G401 (cell line): ENCODE measurements around the gene STOML1. TPM values are rescaled to one million over a fixed set of nuclear protein-coding genes. Genes with fewer than 3 reads are reported as not detected.
"Not testable (repeated sequence)": the region's sequence is repeated elsewhere in the genome, so short reads cannot be mapped to it uniquely, and the experiment has no call there.

Experiments
- DNase-seq: peaks from one replicate; pipeline ENCODE4 v3.0.0-alpha.2; 2015; ENCODE audit warnings: low spot score
- in situ Hi-C: cut with HindIII; loops from 2 replicates; pipeline ENCODE4 v1.10.0; 2016; ENCODE audit warnings: low sequenced_read_pairs, mixed read lengths
- total RNA-seq: library from RNA; depleted of rRNA; stranded (reverse); fragments of >200 nt; shearing (Covaris generic); gene quantifications from 2 replicates; pipeline ENCODE4 v1.2.3, GENCODE V29; 2014

The STOML1 gene
- total RNA-seq, 1 experiment from 2014 or later: 6.0 TPM

DNA sequence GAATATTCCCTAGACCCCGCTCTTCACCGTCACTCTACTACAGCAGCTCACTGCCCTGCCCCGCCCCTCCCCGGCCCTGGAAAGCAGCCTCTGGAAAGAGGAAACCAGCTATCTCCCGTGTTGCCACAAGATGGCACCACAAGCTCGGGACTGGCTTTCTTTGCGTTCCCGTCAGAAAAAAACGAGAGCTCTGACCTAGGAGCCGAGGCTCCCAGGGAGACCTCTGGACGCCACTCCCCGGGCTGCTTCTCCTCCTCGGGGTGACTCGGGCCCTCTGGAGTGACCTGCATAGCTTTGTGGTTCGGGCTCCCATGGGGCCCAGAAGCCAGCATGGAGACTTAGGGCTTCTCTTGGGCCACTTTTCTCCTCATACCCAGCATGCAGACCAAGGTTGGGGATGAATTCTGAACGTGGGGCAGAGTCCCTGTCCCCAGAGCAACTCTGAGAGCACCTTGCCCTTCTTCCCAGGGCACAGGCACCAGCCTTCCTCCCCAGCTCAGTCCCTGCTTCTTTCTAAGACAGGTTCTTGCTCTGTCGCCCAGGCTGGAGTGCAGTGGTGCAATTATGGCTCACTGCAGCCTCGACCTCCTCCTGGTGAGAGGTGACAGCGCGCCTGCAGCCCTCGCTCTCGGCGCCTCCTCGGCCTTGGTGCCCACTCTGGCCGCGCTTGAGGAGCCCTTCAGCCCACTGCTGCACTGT is 19.0 kb downstream of the STOML1 start:
- in situ Hi-C loops: loop anchor here (10.0 kb wide), 1 partner anchor 72 kb away; no protein-coding TSS in a partner anchor
- peak; percentile 84 for DNase-seq

DNA sequence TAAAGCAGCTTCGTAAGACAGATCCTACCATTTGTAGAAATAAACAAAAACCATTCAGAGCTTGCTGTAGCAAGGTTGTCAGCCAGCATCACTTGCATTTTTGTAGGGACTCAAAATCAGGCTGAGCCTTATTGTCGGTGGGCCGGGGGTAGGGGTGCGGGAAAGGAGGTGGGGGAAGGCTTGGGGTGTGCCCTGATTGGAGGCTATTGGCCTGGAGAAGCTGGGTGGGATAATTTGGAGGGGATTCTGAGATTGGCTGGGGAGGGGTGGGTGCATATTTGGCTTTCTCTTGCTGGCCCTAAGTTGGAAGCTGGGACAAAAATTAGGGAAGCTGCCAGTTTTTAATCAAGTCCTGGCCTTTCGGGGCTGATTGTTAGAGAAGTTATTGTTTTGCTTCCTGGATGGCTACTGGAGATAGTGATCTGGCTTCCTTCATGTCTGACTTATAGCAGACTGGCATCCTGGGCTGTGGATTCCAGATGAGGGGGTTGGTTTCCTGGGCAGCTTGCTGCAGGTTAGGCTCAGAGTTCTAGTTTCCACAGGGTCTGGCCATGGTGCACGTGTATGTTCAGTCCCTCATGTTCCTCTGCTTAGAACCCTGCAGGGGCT is 22.8 kb downstream of the STOML1 start:
- in situ Hi-C loops: no loop called here
- DNase-seq: no peak

DNA sequence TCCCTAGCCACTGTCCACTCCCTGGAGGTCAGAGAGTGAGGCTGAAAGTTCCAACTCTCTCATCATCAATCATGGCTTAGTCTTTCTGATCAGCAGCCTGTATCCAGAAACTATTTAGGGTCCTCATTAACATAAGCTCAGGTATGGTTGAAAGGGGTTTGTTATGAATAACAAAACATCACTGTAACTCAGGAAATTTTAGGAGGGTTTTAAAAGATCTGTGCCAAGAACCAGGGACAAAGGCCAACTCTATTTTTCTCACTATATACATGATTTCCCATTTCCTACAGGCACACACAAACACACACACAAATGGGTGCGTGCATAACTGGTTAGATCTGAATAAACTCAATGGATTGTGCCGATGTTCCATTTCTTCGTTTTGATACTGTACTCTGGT is 23.6 kb downstream of the STOML1 start:
- no peak for DNase-seq
- in situ Hi-C loops: no loop called here

DNA sequence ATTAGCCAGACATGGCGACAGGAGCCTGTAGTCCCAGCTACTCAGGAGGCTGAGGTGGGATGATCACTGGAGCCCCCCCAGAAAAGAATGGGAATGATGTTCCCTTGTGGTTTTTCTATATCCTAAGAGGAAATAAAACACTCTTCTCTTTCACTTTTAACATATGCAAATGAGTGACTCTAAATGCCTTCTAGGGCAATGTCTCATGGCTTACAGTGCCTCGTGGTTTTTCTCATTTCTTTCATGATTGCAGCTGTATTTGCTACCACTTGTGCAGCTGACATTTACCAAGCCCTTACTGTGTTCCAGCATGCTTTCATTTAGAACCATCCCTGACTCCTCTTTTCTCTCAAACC is 26.4 kb downstream of the STOML1 start:
- in situ Hi-C loops: no loop called here
- no peak for DNase-seq

DNA sequence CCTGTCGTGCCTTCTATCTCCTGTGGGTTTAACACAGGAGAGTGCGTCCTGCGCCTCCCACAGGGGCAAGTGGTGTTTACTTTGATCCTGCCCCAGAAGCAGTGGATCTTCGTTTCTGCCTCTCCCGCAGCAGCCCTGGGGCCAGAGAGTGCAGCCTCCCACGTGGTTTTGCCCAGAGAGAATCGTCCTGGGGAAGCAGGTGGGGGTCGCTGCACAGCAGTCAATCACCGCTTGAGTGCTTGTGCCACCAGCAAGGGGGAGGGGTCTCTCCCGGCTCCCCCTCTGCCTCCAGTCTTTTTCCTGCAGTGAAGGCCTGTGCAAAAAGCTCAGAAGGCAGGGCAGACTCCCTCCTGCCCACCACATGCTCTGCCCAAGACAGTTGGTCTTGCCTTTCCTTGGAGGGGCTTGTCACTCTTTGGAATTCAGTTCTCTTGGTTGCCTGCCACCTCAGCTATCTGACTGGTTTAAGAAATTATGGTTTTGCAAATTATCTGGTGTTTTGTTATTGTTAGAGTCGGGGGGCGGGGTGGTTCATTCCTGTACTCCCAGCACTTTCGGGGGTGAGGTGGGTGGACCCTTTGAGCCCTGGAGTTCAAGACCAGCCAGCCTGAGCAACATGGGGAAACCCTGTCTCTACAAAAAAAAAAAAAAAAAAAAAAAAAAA is 26.9 kb downstream of the STOML1 start:
- in situ Hi-C loops: no loop called here

DNA sequence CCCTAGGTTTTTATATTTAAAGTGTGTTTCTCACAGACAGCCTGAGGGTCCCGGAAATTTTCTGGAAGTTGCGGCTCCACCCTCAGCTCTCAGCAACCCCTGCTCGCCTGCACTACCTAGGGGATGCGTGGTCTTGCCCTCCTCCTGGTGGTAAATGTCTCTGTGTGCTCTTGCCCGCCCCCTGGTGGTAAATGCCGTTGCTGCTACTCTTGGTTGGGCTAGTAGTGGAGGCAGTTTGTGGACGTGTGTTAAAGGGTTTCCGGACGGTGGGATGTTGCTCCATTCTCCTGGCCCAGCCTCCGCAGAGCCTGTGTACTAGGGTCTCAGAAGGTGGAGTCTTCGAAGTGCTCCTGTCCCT is 27.4 kb downstream of the STOML1 start:
- in situ Hi-C loops: no loop called here
- peak; percentile 50 for DNase-seq

More for the DNA sequence above, 26.9 kb downstream of the STOML1 start:
- no peak for DNase-seq

DNA sequence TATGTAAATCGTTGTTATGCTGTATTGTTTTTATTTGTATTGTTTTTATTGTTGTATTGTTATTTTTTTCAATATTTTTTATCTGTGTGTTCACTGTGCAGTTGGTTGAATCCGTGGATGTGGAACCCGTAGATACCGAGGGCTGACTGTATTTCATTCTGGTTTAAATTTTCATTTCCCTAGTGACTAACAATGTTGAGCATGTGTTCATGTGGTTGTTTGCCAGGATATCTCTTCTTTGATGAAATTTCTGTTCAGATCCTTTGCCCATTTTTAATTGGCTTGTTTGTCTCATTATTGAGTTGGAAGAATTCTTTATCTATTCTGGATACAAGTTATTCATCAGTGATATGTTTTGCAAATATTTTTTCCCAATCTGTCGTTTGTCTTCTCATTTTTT is 29.7 kb downstream of the STOML1 start:
- DNase-seq: no peak
- in situ Hi-C loops: no loop called here

DNA sequence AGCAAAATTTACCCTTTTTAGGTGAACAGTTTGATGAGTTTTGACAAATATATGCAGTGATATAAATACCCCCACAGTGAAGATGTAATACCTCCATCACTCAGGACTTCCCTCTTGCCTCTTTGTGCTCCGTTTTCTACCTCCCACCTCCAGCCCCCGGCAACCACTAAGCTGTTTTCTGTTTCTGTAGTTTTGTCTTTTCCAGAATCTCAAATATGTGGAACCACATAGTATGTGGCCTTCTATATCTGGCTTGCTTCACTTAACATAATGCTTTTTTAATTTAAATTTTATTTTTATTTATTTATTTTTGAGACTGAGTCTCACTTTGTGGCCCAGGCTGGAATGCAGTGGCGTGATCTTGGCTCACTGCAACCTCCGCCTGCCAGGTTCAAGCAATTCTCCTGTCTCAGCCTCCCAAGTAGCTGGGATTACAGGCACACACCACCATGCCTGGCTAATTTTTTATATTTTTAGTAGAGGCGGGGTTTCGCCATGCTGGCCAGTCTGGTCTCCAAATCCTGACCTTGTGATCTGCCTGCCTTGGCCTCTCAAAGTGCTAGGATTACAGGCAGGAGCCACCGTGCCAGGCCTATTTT is 31.5 kb downstream of the STOML1 start:
- DNase-seq, in situ Hi-C loops: not testable (repeated sequence)

DNA sequence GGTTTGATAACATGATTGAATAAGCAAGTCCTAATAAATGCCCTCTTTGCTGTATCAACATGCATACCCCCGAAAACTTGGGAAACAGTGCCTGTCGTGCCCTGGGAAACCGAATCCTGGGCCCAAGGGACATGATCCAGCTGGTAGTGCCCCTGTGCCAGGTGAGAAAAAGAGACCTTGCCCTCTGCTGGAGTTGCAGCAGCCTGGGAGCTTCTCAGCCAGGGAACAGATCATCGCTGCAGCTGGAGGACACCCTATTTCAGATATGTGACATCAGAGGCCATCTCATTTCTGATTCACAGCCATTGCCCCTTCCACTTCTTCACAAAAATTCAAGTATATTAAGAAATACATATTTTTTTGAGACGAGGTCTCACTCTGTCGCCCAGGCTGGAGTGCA is 32.3 kb downstream of the STOML1 start:
- no peak for DNase-seq
- in situ Hi-C loops: no loop called here

DNA sequence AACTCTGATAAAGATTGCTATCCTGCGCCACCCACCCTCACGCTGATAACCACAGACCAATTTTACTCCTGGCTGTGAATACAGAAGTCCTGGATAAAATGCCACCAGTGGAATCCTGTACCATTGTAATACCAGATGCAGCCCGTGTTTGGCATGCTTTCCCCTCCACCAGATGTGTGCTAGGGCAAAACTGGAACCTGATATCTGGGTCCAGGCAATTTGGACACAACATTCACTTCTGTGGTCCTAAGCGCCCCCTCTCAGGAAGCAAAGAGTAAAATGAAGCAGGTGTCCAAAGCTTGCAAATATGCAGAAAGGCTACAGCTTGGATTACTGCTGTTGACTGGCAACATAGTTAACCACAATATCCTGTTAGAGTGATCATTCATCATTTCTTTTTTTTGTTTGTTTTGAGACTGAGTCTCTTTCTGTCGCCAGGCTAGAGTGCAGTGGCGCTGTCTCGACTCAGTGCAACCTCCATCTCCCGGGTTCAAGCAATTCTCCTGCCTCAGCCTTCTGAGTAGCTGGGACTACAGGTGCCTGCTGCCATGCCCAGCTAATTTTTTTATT is 33.0 kb downstream of the STOML1 start:
- DNase-seq: no peak
- in situ Hi-C loops: no loop called here

DNA sequence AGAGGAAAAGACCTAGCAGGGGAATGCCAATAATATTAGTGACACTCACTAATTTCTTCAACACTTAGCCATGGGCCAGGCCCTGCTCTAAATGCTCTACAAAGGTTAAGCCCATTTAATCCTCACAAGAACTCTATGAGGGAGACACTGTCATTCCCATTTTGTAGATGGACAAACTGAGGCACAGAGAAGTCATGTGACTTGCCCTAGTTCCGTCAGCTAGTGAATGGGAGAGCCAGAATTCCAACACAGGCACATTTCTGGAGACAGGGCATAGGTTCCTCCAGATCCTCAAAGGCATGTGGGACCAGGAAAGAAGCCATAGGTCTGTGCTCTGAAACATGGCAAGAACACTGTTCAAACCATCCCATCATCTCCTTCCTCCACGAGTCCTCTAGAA is 34.3 kb downstream of the STOML1 start:
- in situ Hi-C loops: no loop called here
- DNase-seq: no peak

DNA sequence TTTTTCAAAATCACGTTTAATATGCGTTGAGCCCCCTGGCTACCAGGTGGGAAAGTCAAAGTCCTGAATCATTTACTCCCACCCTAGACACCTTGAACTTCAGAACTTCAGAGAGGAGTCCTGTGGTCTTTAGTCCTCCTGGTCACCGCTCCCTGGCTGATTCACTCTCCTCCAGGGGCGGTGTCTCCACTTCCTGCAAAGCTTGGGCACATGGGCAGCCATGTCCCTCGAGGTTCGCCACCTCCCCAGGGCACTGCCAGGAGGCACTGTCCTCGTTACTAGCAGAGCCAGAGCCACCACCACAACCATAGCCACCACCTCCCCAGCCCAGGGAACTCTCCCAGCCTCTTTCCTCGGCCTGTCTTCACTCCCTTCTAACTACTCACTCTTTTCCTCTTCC is 34.8 kb downstream of the STOML1 start:
- DNase-seq: no peak

DNA sequence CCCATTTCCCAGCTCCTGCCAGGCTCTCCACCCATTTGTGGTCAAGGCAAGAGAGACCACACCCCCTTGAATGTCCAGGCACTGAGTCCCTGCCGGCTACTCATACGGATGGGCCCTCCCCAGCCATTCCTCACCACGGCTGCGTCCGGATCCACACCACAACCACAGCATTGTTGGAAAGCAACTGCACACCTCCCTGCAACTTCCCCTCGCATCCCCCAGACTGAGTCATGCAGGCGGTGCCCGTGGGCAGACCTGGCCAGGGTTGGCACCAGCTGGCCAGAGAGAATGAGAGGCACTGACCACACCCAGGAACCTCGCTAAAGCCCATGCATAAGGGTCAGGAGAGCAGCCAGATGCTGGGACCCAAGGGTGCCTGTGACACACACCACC is 35.4 kb downstream of the STOML1 start:
- in situ Hi-C loops: no loop called here
- no peak for DNase-seq

More for the DNA sequence above, 34.8 kb downstream of the STOML1 start:
- in situ Hi-C loops: no loop called here

DNA sequence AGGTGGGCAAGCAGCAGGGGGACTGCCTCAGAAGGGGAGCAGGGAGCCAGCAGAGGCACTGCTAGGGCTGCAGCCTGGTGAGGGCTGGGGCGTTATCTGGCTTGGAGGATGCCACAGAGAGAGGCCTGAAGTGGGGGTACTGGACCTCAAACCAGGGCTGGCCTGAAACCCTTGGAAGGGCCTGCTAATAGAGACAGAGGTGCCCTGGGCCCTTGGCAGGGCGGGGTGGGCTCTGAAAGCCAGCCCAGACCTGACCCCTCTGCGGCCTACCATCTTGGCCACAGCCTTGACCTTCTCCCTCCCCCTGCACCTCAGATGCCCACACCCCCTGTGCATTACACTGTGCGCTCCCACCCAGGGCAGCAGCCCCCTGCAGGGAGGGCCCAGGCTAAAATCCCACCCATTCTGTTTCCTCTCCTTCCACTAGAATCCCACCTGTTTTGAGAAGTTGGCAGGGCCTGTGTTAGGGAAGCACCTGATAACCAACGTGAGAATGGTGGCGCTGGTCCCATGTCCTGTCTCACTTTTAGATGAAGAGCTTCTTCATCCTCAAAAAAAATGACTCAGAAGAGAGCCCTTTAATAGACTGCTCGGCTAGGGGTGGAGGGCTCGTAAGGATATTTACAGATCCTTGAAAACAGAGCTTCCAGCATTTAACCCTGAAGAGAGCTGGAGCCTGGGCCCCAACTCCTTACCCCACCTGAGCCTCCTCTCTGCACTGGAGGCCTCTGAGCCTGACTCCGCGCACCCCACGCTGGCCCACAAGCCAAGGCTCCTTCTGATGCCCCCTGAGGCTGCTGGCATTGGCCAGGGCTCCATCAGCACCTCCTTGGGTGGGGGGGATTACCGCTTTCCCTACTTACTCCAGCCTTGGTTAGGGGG is 36.0 kb downstream of the STOML1 start:
- in situ Hi-C loops: no loop called here
- DNase-seq: no peak

DNA sequence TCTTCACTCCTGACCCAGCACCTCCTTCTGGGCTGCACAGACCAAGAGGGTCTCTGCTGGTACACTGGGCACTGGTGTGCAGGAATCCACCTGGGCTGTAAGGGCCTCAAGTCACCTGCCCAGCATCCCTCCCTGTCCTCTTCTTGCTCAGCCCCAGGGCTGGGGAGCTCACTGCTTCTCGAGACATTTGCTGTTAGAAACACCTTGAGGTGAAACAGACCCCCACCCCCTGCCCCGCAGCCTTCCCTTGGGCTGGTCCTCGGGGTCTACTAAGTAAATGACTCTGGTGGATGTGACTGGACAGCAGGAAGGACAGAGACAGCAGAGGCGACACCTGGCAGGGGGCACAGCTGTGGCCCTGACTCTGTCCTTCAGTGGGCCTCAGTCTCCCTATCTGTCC is 36.8 kb downstream of the STOML1 start:
- in situ Hi-C loops: no loop called here
- no peak for DNase-seq

DNA sequence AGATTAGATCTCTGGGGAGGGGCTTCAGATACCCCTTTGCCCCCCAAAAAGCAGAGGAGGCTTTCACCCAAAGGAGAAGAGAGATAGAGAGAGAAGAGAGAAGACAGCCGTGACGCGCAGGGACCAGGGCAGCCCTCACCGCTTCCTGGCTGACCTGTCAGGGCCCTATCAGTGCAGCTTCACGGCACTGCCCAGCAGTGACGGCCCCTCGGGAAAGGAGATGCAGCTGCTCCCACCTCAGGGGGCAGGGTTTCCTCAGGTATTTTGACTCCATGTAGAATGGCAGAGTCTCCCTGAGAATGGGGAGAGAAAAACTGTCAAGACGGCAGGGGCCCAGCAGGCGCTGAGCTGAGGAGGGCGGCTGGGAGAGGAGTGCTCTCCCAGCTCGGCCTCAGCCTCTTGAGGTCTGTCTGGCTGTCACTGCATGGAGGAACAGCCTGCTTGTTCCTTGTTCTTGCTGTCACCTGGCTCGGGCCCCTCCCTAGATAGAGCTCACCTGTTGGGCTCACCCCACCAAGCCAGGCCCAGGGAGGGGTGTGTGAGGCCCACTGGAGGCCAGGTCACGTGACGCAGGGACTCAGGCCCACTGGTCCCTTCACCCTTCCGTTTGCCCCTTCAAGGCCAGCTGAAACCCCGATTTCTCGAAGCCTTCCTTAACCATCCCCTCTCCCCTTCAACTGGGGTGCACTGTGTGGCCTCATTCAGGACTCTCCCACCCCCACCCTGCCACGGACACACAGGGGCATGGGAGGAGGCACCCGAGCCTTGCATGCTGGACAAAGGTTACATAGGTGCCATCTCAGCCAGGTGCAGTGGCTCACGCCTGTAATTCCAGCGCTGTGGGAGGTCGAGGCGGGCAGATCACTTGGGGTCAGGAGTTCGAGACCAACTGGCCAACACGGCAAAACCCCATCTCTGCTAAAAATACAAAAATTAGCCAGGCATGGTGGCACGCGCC is 37.6 kb downstream of the STOML1 start:
- no peak for DNase-seq
- in situ Hi-C loops: no loop called here

DNA sequence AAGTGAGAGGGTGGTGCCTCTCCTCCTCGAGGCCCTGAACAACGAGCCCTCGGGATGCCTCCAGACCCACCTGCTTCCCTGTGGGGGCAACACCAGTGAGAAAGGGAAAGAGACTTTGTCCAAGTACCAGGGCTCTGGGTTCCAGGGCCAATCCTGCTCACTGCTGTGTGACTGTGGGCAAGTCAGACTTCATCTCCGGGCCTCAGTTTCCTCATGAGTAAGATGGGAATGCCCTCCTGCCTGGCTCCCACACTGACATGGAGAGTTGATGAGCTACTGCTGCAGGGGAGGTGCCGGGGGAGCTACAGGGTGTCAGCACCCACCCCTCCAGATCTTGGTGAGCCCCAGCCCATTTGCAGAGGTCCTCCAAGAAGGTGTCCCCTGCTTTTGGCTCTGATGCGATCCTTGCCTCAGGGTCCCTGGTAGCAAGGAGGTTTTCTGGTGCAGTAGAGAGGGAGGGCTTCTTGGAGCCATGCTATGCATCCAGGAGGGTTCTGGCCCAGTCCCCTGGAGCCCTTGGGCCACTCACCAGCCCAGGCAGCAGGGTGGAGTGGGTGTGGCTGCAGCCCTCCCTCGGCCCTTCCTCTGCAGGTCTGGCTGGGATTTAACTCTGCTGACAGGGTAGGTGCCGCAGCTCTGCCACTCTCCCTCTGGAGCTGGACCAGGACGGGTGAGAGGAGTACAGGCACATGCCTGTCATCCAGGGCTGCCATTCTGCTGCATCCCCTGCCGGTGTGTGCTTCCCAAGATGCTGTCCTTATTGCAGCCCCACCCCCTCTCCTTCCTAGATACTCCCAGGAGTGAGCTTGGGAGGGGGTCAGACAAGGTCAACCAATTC is 39.0 kb downstream of the STOML1 start:
- in situ Hi-C loops: no loop called here
- DNase-seq: no peak
